HL-60 (cell line): ENCODE results near the gene GPR108.

Source experiments
- CTCF ChIP-seq: IDR thresholded peaks from one replicate; pipeline ENCODE4 v1.5.1; 2011; ENCODE audit warnings: low read length, control low read depth, inconsistent platforms; ENCODE audit not compliant: insufficient read depth
- GABPA ChIP-seq: IDR thresholded peaks from 2 replicates; pipeline ENCODE4 v1.6.1; 2012; ENCODE audit warnings: low read depth
- POLR2AphosphoS5 ChIP-seq: IDR thresholded peaks from 2 replicates; pipeline ENCODE4 v1.6.1; 2012; ENCODE audit warnings: low read depth
- REST ChIP-seq: IDR thresholded peaks from 2 replicates; pipeline ENCODE4 v1.6.1; 2012; ENCODE audit warnings: low read depth; ENCODE audit not compliant: insufficient replicate concordance
- SPI1 ChIP-seq: IDR thresholded peaks from 2 replicates; pipeline ENCODE4 v1.6.1; 2012; ENCODE audit warnings: low read depth, mild to moderate bottlenecking, borderline replicate concordance

GRCh38 chr19:6729573-6730152 is 7.7 kb downstream of the GPR108 start:
- TF ChIP-seq CTCF = no peak
- no peak for TF ChIP-seq POLR2AphosphoS5
- TF ChIP-seq REST = no peak
- TF ChIP-seq SPI1 = no peak
- TF ChIP-seq GABPA = no peak
